SK-MEL-5 (cell line): Measurements from ENCODE around the gene DNAJB14. TPM values are rescaled to one million over a fixed set of nuclear protein-coding genes. Genes with fewer than 3 reads are reported as not detected.

Source experiments
- DNase-seq: peaks from one replicate; pipeline ENCODE4 v3.0.0-alpha.2; 2016; ENCODE audit warnings: low read depth, low spot score
- in situ Hi-C: cut with HindIII; loops from 2 replicates; pipeline ENCODE4 v1.10.0; 2016; ENCODE audit warnings: low sequenced_read_pairs, high pct_unique_total_duplicates, low pct_unique_long_range_greater_than_20kb
- total RNA-seq: library from RNA; depleted of rRNA; stranded (reverse); fragments of >200 nt; shearing (Covaris generic); gene quantifications from 2 replicates; pipeline ENCODE4 v1.2.3, GENCODE V29; 2014; rRNA removed

DNAJB14 gene
- total RNA-seq, 1 experiment from 2014 or later = 41.6 TPM

DNA sequence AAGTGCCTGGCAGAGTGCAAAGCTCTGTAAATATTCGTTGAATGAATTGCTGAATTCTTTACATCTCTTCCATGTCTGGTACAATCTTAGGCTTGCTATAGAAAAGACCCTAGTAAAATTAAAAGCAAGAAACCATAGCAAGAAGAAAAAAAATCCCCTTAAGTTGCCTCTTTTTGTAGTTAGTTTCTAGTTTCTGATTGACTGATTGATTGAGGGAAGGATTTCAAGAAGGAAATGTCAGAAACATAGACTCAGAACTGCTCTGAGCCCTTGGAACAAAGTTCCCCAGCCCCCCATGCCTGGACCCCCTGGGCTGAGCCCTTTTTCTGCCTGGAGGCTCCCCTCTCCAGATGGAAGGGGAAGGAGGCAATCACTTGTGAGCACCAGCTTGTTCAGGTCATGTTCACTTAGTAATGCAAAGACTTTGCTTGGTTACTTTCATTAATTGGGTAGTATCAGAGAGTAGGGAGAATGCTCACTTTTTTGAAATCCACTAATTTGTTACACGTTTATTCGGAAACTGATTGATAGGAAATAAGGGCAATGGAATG lies 94.1 kb downstream of the DNAJB14 start:
- no peak for DNase-seq
- in situ Hi-C loops = no loop called here

DNA sequence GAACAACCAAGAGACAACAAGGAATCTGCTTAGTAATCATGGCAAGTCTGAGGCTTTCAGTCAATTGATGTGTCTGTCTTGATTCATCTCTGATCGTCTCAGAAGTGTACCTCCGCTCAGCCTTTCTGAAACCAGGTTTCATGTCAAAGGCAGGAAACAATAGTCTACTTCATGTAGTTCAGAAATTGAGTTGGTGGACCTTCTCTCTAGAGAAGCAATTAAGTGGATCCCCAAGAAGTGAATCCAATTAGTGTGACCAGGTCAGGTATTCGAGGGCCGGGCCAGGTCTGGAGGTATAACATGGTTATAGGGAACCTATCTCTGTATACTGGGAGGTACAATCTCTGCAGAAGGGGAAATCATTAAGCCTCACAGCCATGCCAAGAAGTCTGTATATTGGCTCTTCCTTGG lies 97.8 kb downstream of the DNAJB14 start:
- no peak for DNase-seq
- in situ Hi-C loops = no loop called here

DNA sequence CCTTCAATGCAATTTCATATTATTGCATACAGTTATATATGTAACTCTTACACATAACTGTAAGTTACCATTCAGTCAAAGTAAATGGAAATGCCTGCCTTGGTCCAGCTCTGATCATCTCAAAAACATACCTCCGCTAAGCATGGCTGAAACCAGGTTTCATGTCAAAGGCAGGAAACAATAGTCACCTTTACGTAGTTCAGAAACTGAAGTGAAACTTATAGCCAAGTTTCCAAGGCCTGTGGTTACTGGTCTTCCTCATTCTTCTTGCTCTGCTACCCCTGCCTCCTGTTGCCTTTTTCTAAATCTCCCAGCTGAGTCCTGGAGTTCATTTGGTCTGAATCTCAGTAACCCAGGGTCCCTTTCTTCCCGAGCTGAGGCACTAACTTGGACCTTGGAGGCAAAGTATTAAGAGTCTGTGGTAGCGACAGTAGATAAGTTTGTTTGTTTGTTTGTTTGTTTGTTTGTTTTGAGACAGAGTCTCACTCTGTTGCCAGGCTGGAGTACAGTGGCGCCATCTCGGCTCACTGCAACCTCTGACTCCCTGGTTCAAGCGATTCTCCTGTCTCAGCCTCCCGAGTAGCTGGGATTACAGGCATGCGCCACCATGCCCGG lies 98.9 kb downstream of the DNAJB14 start:
- no peak for DNase-seq
- in situ Hi-C loops = no loop called here

DNA sequence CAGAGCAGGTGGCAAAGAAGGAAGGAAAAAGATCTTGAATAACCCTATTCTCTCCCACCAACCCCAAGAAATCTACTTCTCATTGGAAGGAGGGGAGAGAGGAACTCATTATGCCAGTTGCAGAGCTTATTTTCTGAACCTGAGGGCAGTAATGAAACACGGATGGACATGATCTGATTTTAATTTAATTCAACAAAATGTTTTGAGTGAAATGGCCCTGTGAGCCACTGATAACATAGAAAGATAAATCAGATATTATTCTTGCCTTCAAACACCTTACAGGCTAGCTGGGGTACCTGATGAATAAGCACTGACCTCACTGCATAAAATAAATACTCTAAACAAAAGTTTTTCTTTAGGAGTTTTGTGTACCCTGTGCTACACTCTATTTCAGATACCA lies 99.5 kb downstream of the DNAJB14 start:
- in situ Hi-C loops = no loop called here

More for the DNA sequence above, 99.5 kb downstream of the DNAJB14 start:
- no peak for DNase-seq

Other genes starting within 250 kb of the DNAJB14 start
- gene DAPP1, start 129.8 kb downstream of the DNAJB14 start, total RNA-seq = not detected in 2 replicates
- gene LAMTOR3, start 52.2 kb downstream of the DNAJB14 start, total RNA-seq = 64.0 and 65.0 TPM in 2 replicates
- 837 and 844 TPM in 2 replicates for gene H2AZ1, start 3.7 kb upstream of the DNAJB14 start, total RNA-seq
- 0.53 and 0.55 TPM in 2 replicates for gene DDIT4L, start 243.8 kb upstream of the DNAJB14 start, total RNA-seq